Measurements from ENCODE around the gene ZBTB37. TPM values are rescaled to one million over a fixed set of nuclear protein-coding genes. Genes with fewer than 3 reads are reported as not detected.
A peak's percentile ranks its signal among the peaks of the same experiment; 100 is the strongest.

Gene ZBTB37
- total and polyA plus RNA-seq, 9 of the 15 experiments (the other 6 are each of a cell fraction or from before 2014, with no cell fraction given) = 1.3 to 13.9 (median 5.4) TPM

DNA sequence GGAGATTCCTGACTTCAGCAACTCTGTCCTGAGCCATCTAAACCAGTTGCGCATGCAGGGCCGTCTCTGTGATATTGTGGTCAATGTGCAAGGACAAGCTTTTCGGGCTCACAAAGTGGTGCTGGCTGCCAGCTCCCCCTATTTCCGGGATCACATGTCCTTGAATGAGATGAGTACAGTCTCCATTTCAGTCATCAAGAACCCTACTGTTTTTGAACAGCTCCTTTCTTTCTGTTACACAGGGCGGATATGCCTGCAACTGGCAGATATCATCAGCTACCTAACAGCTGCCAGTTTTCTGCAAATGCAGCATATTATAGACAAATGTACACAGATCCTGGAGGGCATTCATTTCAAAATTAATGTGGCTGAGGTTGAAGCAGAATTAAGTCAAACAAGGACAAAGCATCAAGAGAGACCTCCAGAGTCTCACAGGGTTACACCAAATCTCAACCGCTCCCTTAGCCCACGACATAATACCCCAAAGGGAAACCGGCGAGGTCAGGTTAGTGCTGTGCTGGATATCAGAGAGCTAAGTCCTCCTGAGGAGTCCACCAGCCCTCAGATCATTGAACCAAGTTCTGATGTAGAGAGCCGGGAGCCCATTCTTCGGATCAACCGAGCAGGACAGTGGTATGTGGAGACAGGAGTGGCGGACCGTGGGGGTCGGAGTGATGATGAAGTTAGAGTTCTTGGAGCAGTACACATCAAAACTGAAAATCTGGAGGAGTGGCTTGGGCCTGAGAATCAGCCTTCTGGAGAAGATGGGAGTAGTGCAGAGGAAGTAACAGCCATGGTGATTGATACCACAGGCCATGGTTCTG, 2.3 kb downstream of the ZBTB37 start (continued):
- TF ChIP-seq ZFX (CRISPR knock-in tag; IDR thresholded peaks at IDR 0.05) = no peak
- no peak for TF ChIP-seq RFX1 (IDR thresholded peaks at IDR 0.05)
- TF ChIP-seq TRIM28 (IDR thresholded peaks at IDR 0.05) = no peak
- peak; percentile 97 for TF ChIP-seq ZNF316 (IDR thresholded peaks at IDR 0.05)
- TF ChIP-seq, protein P1, sequence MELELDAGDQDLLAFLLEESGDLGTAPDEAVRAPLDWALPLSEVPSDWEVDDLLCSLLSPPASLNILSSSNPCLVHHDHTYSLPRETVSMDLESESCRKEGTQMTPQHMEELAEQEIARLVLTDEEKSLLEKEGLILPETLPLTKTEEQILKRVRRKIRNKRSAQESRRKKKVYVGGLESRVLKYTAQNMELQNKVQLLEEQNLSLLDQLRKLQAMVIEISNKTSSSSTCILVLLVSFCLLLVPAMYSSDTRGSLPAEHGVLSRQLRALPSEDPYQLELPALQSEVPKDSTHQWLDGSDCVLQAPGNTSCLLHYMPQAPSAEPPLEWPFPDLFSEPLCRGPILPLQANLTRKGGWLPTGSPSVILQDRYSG (tag; conservative IDR thresholded peaks at IDR 0.05; ENCODE audit: low read depth) = no peak
- 0 out of 2 replicates have a peak, but pooled peaks have one; percentile 23 for TF ChIP-seq MIER1 (IDR thresholded peaks at IDR 0.05; ENCODE audit: low read depth)
- no peak for TF ChIP-seq SREBF1 (IDR thresholded peaks at IDR 0.05; ENCODE audit: borderline replicate concordance, low read depth, low read length)
- peak; percentile 37; the same call in 1 of the 2 replicates for TF ChIP-seq RAD51 (IDR thresholded peaks at IDR 0.05; ENCODE audit: borderline replicate concordance, low read depth)
- TF ChIP-seq CBX3 (IDR thresholded peaks at IDR 0.05; ENCODE audit: borderline replicate concordance in 1 of 2, low read length in 2 of 2) = peak in 1 of 2 experiments; percentile 29; a peak in 1 of 3 replicates
- TF ChIP-seq SMARCA5 (IDR thresholded peaks at IDR 0.05) = no peak
- peak; percentile 95 for TF ChIP-seq C11orf30 (IDR thresholded peaks at IDR 0.05; ENCODE audit: low read depth)
- no peak for TF ChIP-seq PTRF (tag; IDR thresholded peaks at IDR 0.05)
- TF ChIP-seq SMARCA4 (IDR thresholded peaks at IDR 0.05) = peak; percentile 34; the same call in 1 of the 2 replicates
- no peak for TF ChIP-seq ZC3H8 (IDR thresholded peaks at IDR 0.05)
- TF ChIP-seq DNMT1 (IDR thresholded peaks at IDR 0.05) = no peak
- no peak for TF ChIP-seq ZNF3 (CRISPR knock-in tag; IDR thresholded peaks at IDR 0.05)
- no peak for TF ChIP-seq CREB5 (CRISPR knock-in tag; IDR thresholded peaks at IDR 0.05)
- TF ChIP-seq, protein P2, sequence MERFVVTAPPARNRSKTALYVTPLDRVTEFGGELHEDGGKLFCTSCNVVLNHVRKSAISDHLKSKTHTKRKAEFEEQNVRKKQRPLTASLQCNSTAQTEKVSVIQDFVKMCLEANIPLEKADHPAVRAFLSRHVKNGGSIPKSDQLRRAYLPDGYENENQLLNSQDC (CRISPR knock-in tag; IDR thresholded peaks at IDR 0.05) = no peak
- TF ChIP-seq MYBL2 (IDR thresholded peaks at IDR 0.05; ENCODE audit: low read depth) = no peak; the same call in 1 of the 2 replicates
- no peak for TF ChIP-seq MYBL2 (CRISPR knock-in tag; IDR thresholded peaks at IDR 0.05; ENCODE audit: borderline replicate concordance)
- peak; percentile 9; the same call in 1 of the 2 replicates for TF ChIP-seq JUND (IDR thresholded peaks at IDR 0.05; ENCODE audit: borderline replicate concordance, low read depth, low read length)
- peak; percentile 7; the same call in 1 of the 3 replicates for TF ChIP-seq JUND (tag; IDR thresholded peaks at IDR 0.05; ENCODE audit: borderline replicate concordance, low read depth, low read length)
- no peak for TF ChIP-seq IRF2 (CRISPR knock-in tag; IDR thresholded peaks at IDR 0.05)
- TF ChIP-seq ZNF77 (CRISPR knock-in tag; IDR thresholded peaks at IDR 0.05) = no peak
- 0 out of 2 replicates have a peak, but pooled peaks have one; percentile 44 for TF ChIP-seq POLR2H (tag; IDR thresholded peaks at IDR 0.05; ENCODE audit: low read depth)
- no peak for TF ChIP-seq ZEB2 (IDR thresholded peaks at IDR 0.05)

Measured in K562 (cell line).